Neural cell (in vitro differentiated cells): Measurements from ENCODE around the gene TAP1. TPM values are rescaled to one million over a fixed set of nuclear protein-coding genes. Genes with fewer than 3 reads are reported as not detected.

ENCODE experiments used
- H2AFZ ChIP-seq: fragments of 200-600, 300-800 bp; sonication (generic), shearing (Covaris generic); 2 replicates; pipeline ENCODE4 v1.6.0; 2014; ENCODE audit warnings: low read depth, mild to moderate bottlenecking, antibody characterized with exemption, low read length, moderate library complexity
- H3F3A ChIP-seq: fragments of 200-600 bp; shearing (Covaris generic); 2 replicates; pipeline ENCODE4 v1.6.1; 2016; ENCODE audit warnings: mild to moderate bottlenecking, moderate library complexity, mixed read lengths, antibody characterized with exemption, low read length; ENCODE audit not compliant: insufficient read depth, poor library complexity, severe bottlenecking
- H3K27ac ChIP-seq: fragments of 200-600, 300-800 bp; sonication (generic), shearing (Covaris generic); 2 replicates; pipeline ENCODE4 v1.5.1; 2014; ENCODE audit warnings: mild to moderate bottlenecking, low read length, moderate library complexity
- H3K27me3 ChIP-seq: fragments of 300-800, 200-600 bp; sonication (generic), shearing (Covaris generic); 2 replicates; pipeline ENCODE4 v1.6.0; 2014; ENCODE audit warnings: mild to moderate bottlenecking, low read depth, low read length, moderate library complexity; ENCODE audit not compliant: insufficient read depth
- H3K36me3 ChIP-seq: fragments of 300-800, 200-600 bp; sonication (generic), shearing (Covaris generic); 2 replicates; pipeline ENCODE4 v1.5.1; 2014; ENCODE audit warnings: mild to moderate bottlenecking, antibody characterized with exemption, low read length, moderate library complexity; ENCODE audit not compliant: insufficient read depth
- H3K4me2 ChIP-seq: fragments of 300-800, 200-600 bp; sonication (generic), shearing (Covaris generic); 2 replicates; pipeline ENCODE4 v1.6.0; 2014; ENCODE audit warnings: mild to moderate bottlenecking, low read length
- H3K4me3 ChIP-seq: fragments of 300-800, 200-600 bp; sonication (generic), shearing (Covaris generic); 2 replicates; pipeline ENCODE4 v1.5.1; 2014; ENCODE audit warnings: mild to moderate bottlenecking, low read length, moderate library complexity
- H3K79me2 ChIP-seq: fragments of 200-600 bp; shearing (Covaris generic); replicated peaks from 2 replicates; pipeline ENCODE4 v1.6.0; 2014; ENCODE audit warnings: mild to moderate bottlenecking, low read length, moderate library complexity; ENCODE audit not compliant: insufficient read depth
- H3K9ac ChIP-seq: fragments of 300-800, 200-600 bp; sonication (generic), shearing (Covaris generic); 2 replicates; pipeline ENCODE4 v1.6.1; 2016; ENCODE audit warnings: mild to moderate bottlenecking, low read length, mixed read lengths
- H3K9me2 ChIP-seq: fragments of 200-600 bp; shearing (Covaris generic); 2 replicates; pipeline ENCODE4 v1.6.1; 2016; ENCODE audit warnings: mild to moderate bottlenecking, low read length, mixed read lengths; ENCODE audit not compliant: insufficient read depth
- H3K9me3 ChIP-seq: fragments of 200-600, 300-800 bp; sonication (generic), shearing (Covaris generic); 2 replicates; pipeline ENCODE4 v1.6.1; 2016; ENCODE audit warnings: mild to moderate bottlenecking, mixed run types, low read length, moderate library complexity, mixed read lengths
- H4K20me1 ChIP-seq: fragments of 200-600 bp; shearing (Covaris generic); 2 replicates; pipeline ENCODE4 v1.6.1; 2016; ENCODE audit warnings: mild to moderate bottlenecking, mixed run types; ENCODE audit not compliant: insufficient read depth
- CTCF ChIP-seq: fragments of 450-650 bp; IDR thresholded peaks from 2 replicates; pipeline ENCODE4 v1.5.1; 2014; ENCODE audit warnings: antibody characterized with exemption, mild to moderate bottlenecking, moderate library complexity; ENCODE audit not compliant: poor library complexity, severe bottlenecking
- EP300 ChIP-seq: fragments of 450-650 bp; conservative IDR thresholded peaks from 2 replicates; pipeline ENCODE4 v1.6.1; 2014; ENCODE audit warnings: antibody characterized with exemption, mild to moderate bottlenecking, moderate library complexity; ENCODE audit not compliant: poor library complexity, severe bottlenecking
- EZH2 ChIP-seq: fragments of 200-600, 300-800 bp; shearing (Covaris generic), sonication (generic); IDR thresholded peaks from 2 replicates; pipeline ENCODE4 v1.6.1; 2014; ENCODE audit warnings: antibody characterized with exemption, low read length, borderline replicate concordance, mild to moderate bottlenecking; ENCODE audit not compliant: insufficient read depth, poor library complexity, severe bottlenecking
- MXI1 ChIP-seq: fragments of 450-650 bp; conservative IDR thresholded peaks from 2 replicates; pipeline ENCODE4 v1.6.1; 2014; ENCODE audit warnings: antibody characterized with exemption, mild to moderate bottlenecking; ENCODE audit not compliant: poor library complexity, severe bottlenecking
- POLR2AphosphoS5 ChIP-seq: IDR thresholded peaks from 2 replicates; pipeline ENCODE4 v1.6.1; 2012
- RAD21 ChIP-seq: fragments of 450-650 bp; conservative IDR thresholded peaks from 2 replicates; pipeline ENCODE4 v1.6.1; 2014; ENCODE audit warnings: antibody characterized with exemption, mild to moderate bottlenecking, moderate library complexity
- REST ChIP-seq: IDR thresholded peaks from 2 replicates; pipeline ENCODE4 v1.6.1; 2012; ENCODE audit warnings: borderline replicate concordance
- SMC3 ChIP-seq: fragments of 450-650 bp; conservative IDR thresholded peaks from 2 replicates; pipeline ENCODE4 v1.6.1; 2014; ENCODE audit warnings: antibody characterized with exemption, mild to moderate bottlenecking, moderate library complexity; ENCODE audit not compliant: poor library complexity
- TAF1 ChIP-seq: IDR thresholded peaks from 2 replicates; pipeline ENCODE4 v1.6.1; 2012; ENCODE audit warnings: low read depth
- polyA plus RNA-seq: library from polyadenylated mRNA; depleted of rRNA; stranded (reverse); fragments of >200 nt; gene quantifications from 2 replicates; pipeline ENCODE4 v1.2.3, GENCODE V29; 2014

TAP1 gene
- polyA plus RNA-seq, 1 donor from 2014 or later, result not detected

- Histone ChIP-seq H3K9me2 (no peaks in the 10 kb centered on the region), H4K20me1 (no peaks in the 10 kb centered on the region), H3F3A (no peaks in the 10 kb centered on the region), H3K4me3 (no peak overlapping the region), H3K79me2 (no peaks in the 10 kb centered on the region), H3K9me3 (no peaks in the 10 kb centered on the region), H2AFZ (no peak overlapping the region), H3K27ac (no peak overlapping the region), H3K27me3 (no peaks in the 10 kb centered on the region), H3K4me2 (no peak overlapping the region), H3K36me3 (no peaks in the 10 kb centered on the region), H3K9ac (no peak overlapping the region)
- TF ChIP-seq REST (no peak), EZH2 (no peak), TAF1 (no peak), POLR2AphosphoS5 (no peak), EP300 (no peak), RAD21 (no peak), SMC3 (no peak), CTCF (no peak), MXI1 (no peak)
These were observed 14.2 kb upstream of the TAP1 start for GRCh38 chr6:32867554-32868256.

- Histone ChIP-seq H2AFZ (no peak overlapping the region), H3K4me3 (no peak overlapping the region), H3K4me2 (no peak overlapping the region), H3K9me2 (no peaks in the 10 kb centered on the region), H3K9me3 (no peaks in the 10 kb centered on the region), H3K27me3 (no peaks in the 10 kb centered on the region), H3K9ac (no peak overlapping the region), H3K27ac (no peak overlapping the region), H3K36me3 (no peaks in the 10 kb centered on the region), H3F3A (no peaks in the 10 kb centered on the region), H3K79me2 (no peaks in the 10 kb centered on the region), H4K20me1 (no peaks in the 10 kb centered on the region)
- TF ChIP-seq RAD21 (no peak), MXI1 (no peak), POLR2AphosphoS5 (no peak), EZH2 (no peak), TAF1 (no peak), SMC3 (no peak), CTCF (no peak), REST (no peak), EP300 (no peak)
These were observed 13.5 kb upstream of the TAP1 start for GRCh38 chr6:32867022-32867477.
